HEK293T (cell line): Measurements from ENCODE around the gene MRFAP1.

Experiments used
- CTCF ChIA-PET: fragments of 350-600 bp; formaldehyde crosslinking; extraction: SDS; loops from one replicate; lab custom pipeline; 2021; ENCODE audit warnings: antibody characterized with exemption, inconsistent platforms; lab: Yijun Ruan, JAX
- POLR2A ChIA-PET: fragments of 350-600 bp; formaldehyde crosslinking; extraction: SDS; loops from one replicate; lab custom pipeline; 2020; ENCODE audit warnings: antibody characterized with exemption, inconsistent platforms; lab: Yijun Ruan, JAX
- DNase-seq: peaks from one replicate; pipeline ENCODE4 v3.0.0; 2012; ENCODE audit warnings: mixed read lengths; ENCODE audit errors: extremely low spot score
- ARNT ChIP-seq: fragments of 450-650 bp; IDR thresholded peaks from 2 replicates; pipeline ENCODE4 v1.6.1; 2017; ENCODE audit warnings: mild to moderate bottlenecking
- BHLHE40 ChIP-seq: fragments of 450-650 bp; IDR thresholded peaks from 2 replicates; pipeline ENCODE4 v1.6.1; 2016; ENCODE audit warnings: mild to moderate bottlenecking, moderate library complexity, borderline replicate concordance
- CTBP1 ChIP-seq: fragments of 450-650 bp; IDR thresholded peaks from 2 replicates; pipeline ENCODE4 v1.6.1; 2016; ENCODE audit warnings: borderline replicate concordance
- ELF4 ChIP-seq: fragments of 450-650 bp; IDR thresholded peaks from 2 replicates; pipeline ENCODE4 v1.6.1; 2017; ENCODE audit warnings: antibody characterized with exemption
- FOXA1 ChIP-seq: fragments of 450-650 bp; IDR thresholded peaks from 2 replicates; pipeline ENCODE4 v1.6.1; 2016; ENCODE audit warnings: mild to moderate bottlenecking
- FOXK2 ChIP-seq: fragments of 450-650 bp; IDR thresholded peaks from 2 replicates; pipeline ENCODE4 v1.6.1; 2016; ENCODE audit warnings: mild to moderate bottlenecking
- FOXM1 ChIP-seq: fragments of 450-650 bp; IDR thresholded peaks from 2 replicates; pipeline ENCODE4 v1.6.1; 2017; ENCODE audit warnings: mild to moderate bottlenecking, borderline replicate concordance
- HDGF ChIP-seq: fragments of 450-650 bp; IDR thresholded peaks from 2 replicates; pipeline ENCODE4 v1.6.1; 2017; ENCODE audit warnings: antibody characterized with exemption, borderline replicate concordance
- L3MBTL2 ChIP-seq: fragments of 450-650 bp; conservative IDR thresholded peaks from 2 replicates; pipeline ENCODE4 v1.6.1; 2016; ENCODE audit warnings: mild to moderate bottlenecking
- LEF1 ChIP-seq: fragments of 450-650 bp; IDR thresholded peaks from 2 replicates; pipeline ENCODE4 v1.6.1; 2017; ENCODE audit warnings: mild to moderate bottlenecking, borderline replicate concordance
- NFRKB ChIP-seq: fragments of 450-650 bp; IDR thresholded peaks from 2 replicates; pipeline ENCODE4 v1.6.1; 2016; ENCODE audit warnings: mild to moderate bottlenecking, moderate library complexity
- SP1 ChIP-seq: fragments of 450-650 bp; IDR thresholded peaks from 2 replicates; pipeline ENCODE4 v1.6.1; 2017
- SUZ12 ChIP-seq: fragments of 450-650 bp; IDR thresholded peaks from 2 replicates; pipeline ENCODE4 v1.6.1; 2016; ENCODE audit warnings: mild to moderate bottlenecking
- TARDBP ChIP-seq: fragments of 450-650 bp; IDR thresholded peaks from 2 replicates; pipeline ENCODE4 v1.6.1; 2016
- ZNF384 ChIP-seq: fragments of 450-650 bp; IDR thresholded peaks from 2 replicates; pipeline ENCODE4 v1.6.1; 2016
- TF ChIP-seq, protein P1 (sequence below): fragments of 450-650 bp; IDR thresholded peaks from 2 replicates; pipeline ENCODE4 v1.6.1; 2016

Gene MRFAP1

DNA sequence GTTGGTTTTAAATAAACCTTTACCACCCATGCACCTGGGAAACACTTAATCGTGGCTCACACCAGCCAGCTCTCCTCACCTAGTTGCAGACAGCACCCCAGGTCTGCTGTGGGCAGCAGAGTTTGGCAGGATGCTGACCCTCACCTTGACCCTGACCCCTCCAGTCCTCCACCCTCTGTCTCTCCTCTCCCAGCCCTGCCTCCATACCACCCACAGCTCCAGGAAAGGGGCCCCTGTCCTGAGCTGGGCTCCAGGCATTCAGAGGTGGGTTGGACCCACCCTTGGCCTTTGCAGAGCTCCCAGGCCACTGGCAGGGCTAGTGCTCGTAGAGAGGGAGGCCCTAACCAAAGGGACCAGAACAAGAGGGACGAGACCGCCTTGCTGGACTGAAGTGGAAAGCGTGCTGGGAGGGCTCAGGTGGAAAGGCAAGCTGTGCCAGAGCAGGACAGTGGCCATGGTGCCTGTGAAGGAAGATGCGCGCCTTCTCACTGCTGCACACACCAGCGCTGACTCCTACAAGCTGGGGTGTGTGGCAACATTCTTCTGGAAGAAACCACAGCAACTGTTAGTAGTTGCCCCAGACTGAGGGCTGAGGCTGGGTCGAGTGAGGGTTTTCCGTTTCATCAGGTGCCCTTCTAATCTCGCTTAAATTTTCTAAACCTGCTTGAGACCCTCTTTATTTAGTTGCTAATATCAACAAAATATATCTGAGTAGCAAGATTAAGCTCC is 42.5 kb downstream of the MRFAP1 start:
- ChIA-PET POLR2A (interaction anchor here (1.8 to 2.8 kb wide), 2 partner anchors 8 to 9 kb away, joined by 8 to 14 read pairs; a partner anchor contains a TSS), CTCF (interaction anchor here (0.6 to 0.7 kb wide), 2 partner anchors 108 to 574 kb away, joined by 3 to 4 read pairs; partner anchors contain the start of gene MAN2B2)
- DNase-seq: no peak
- TF ChIP-seq BHLHE40 (no peak), NFRKB (no peak), CTBP1 (no peak), ARNT (no peak), SUZ12 (no peak), HDGF (no peak)

DNA sequence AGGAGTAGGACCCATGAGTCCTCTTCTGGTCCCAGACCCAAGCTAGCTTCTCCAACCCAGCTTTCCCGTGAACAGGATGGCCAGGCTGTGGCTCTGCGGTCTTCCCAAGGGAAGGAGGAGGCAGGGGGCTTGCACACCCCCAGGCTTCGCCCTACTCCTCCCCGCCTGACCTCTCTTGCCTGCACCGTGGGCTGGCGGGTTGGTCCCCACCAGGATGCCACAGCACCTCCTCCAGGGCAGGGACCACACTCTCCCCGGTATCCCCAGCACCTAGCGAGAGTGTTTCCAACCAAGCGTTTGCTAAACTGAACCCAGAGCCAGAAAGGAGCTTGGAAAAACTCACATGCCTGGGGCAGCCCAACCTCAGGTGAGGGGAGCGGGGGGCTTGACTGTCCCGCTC is 44.2 kb downstream of the MRFAP1 start:
- ChIA-PET POLR2A (interaction anchor here (0.8 to 2.8 kb wide), 4 partner anchors 8 to 11 kb away, joined by 3 to 14 read pairs (median 6); a partner anchor contains a TSS), CTCF (no interaction called here)

DNA sequence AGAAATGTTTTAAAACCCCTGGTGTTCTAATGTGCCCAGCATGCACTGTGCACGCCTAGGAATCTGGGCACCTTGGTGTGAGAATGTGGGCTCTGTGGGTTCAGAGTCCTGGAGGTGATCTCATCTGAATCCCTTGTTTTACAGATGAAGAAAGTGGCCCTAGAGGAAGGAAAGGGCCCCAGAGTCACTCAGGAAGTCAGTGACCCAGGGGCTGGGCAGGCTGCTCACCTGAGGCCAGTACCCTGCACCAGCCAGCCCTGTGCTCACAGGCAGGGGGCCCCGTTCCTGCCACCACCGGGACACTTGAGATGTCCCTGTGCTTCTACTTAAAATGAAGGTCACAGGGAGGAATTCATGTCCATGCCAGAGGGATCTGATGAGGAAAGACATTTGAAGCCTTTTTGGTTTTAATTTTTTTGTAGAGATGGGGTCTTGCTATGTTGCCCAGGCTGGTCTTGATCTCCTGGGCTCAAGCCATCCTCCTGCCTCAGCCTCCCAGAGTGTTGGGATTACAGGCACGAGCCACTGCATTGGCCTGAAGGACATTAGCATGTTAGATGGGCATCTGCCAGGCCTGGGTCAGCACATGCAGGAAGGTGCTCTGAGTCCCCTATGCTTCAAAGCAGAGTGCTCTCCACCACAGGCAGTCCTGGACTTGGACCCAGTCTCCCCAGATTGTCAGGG is 45.8 kb downstream of the MRFAP1 start:
- TF ChIP-seq SUZ12 (no peak), ARNT (no peak), NFRKB (no peak), SP1 (no peak), FOXK2 (no peak), BHLHE40 (no peak)
- DNase-seq: no peak
- POLR2A ChIA-PET: interaction anchor here (5.7 kb wide), 1 partner anchor 12 kb away, joined by 55 read pairs; a partner anchor contains a TSS
- CTCF ChIA-PET: interaction anchor here (0.6 kb wide), 1 partner anchor 30 kb away, joined by 3 read pairs; the partner anchor contains the start of gene BLOC1S4

More for the DNA sequence above, 44.2 kb downstream of the MRFAP1 start:
- no peak for DNase-seq
- TF ChIP-seq, protein P1, sequence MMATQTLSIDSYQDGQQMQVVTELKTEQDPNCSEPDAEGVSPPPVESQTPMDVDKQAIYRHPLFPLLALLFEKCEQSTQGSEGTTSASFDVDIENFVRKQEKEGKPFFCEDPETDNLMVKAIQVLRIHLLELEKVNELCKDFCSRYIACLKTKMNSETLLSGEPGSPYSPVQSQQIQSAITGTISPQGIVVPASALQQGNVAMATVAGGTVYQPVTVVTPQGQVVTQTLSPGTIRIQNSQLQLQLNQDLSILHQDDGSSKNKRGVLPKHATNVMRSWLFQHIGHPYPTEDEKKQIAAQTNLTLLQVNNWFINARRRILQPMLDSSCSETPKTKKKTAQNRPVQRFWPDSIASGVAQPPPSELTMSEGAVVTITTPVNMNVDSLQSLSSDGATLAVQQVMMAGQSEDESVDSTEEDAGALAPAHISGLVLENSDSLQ: no peak
- TF ChIP-seq SUZ12: no peak
- TF ChIP-seq FOXK2: no peak
- no peak for TF ChIP-seq SP1
- no peak for TF ChIP-seq FOXM1
- no peak for TF ChIP-seq CTBP1
- TF ChIP-seq LEF1: no peak
- TF ChIP-seq ZNF384: no peak
- no peak for TF ChIP-seq FOXA1
- no peak for TF ChIP-seq TARDBP
- no peak for TF ChIP-seq ARNT
- TF ChIP-seq ELF4: no peak
- TF ChIP-seq NFRKB: no peak
- no peak for TF ChIP-seq L3MBTL2

DNA sequence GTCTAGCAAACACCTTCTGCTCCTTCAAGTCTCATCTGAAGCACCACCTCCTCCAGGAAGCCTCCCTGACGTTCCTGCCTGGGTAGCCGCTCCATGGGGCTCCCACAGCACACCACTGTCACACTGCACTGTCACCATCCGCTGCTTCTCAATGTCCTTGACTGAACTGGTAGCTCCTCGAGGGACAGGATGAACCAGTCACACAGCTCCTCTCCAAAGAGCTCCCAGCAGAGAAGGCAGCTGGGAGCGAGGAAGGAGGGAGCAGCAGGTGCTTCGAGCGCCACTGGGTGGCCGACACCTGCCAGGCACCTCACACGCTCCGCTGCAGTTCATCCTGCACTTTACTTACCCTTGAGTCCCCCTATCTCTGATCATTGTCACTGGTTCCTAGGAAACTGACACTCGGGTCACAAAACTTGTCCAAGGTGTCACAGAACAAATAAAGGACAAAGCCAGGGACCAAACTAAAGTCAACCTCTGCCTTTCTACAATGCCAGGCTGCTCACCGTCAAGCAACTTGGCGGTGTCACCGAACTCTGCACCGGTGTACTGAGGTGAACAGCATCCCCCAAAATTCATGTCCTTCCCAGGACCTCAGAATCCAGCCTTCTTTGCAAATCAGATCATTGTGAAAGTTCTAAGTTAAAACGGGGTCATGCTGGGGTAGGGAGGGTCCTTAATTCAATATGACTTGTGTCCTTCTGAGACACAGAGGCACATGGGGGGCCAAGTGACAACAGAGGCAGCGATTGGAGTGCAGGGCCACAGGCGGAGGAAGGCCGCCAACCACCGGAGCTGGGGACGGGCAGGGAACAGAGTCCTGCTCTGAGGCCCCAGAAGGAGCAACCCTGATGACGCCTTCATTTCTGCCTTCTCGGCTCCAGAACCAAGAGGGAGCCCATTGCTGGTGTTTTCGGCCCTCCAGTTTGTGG is 47.7 kb downstream of the MRFAP1 start:
- ChIA-PET POLR2A (interaction anchor here (1.1 to 5.7 kb wide), 5 partner anchors 10 to 114 kb away, joined by 3 to 55 read pairs (median 4); partner anchors contain the start of genes MAN2B2 and MRFAP1), CTCF (interaction anchor here (0.6 to 1.7 kb wide), 2 partner anchors 13 to 334 kb away, joined by 3 to 6 read pairs; no protein-coding TSS in a partner anchor)
- TF ChIP-seq HDGF: 0 out of 2 replicates have a peak, but pooled peaks have one; percentile 33
- no peak for TF ChIP-seq ARNT
- DNase-seq: no peak

DNA sequence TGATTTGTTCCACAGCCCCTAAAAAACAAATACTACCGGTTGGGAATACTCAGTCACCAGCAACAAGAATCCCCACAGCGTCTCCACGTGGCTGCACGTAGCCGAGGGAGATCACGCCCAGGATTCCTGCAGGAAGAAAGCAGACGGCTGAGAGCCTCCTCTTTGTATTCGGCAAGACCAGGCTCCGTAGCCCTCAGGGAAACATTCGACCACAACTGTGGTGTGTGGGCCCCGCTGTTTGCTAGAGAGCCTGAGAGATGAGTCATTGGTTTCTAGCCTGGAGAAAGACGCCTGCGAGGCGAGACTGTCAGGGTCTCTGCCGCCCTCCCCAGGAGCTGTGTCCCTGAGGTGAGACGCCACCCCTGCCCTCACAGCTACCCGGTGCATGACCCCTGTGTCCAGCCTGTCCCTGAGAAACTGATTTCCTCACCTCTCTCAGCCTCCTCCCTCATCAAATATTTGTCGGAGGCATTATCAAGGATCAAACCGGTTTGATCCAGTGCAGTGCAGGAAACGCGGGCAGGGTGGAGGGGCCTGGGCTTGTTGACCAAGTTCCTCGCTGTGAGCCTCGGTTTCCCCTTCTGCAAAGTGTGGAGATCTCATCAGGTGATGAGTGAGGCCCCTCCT is 48.5 kb downstream of the MRFAP1 start:
- CTCF ChIA-PET: interaction anchor here (1.7 kb wide), 1 partner anchor 12 kb away, joined by 6 read pairs; no protein-coding TSS in a partner anchor

DNA sequence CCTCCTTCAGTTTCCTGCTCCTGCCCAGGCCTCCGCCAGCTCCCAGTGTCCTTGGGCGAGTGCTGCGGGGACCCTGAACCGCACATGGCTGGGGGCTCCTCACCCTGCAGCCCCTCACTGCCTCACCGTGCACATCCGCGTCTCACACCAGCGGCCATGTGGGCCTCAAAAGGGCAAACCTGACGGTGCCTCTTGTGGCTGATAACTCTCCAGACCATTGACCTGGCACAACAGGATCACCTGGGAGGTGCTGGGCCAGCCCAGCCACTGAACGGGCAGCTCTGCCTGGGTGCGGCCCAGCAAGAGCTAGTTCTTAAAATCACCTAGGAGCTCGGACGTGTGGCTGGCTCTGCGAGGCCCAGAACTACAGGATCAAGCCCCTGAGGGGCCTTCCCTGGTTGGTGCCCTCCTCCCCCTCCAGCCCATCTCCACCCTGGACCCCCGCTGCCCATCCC is 49.0 kb downstream of the MRFAP1 start:
- ChIA-PET CTCF (interaction anchor here (0.6 to 2.1 kb wide), 5 partner anchors 9 to 143 kb away, joined by 3 to 15 read pairs (median 3); no protein-coding TSS in a partner anchor), POLR2A (interaction anchor here (0.8 to 5.7 kb wide), 9 partner anchors 9 to 49 kb away, joined by 3 to 55 read pairs (median 4); partner anchors contain the start of genes BLOC1S4, MRFAP1 and MRFAP1L1)
- TF ChIP-seq, protein P1: no peak
- TF ChIP-seq ARNT: no peak
- TF ChIP-seq L3MBTL2: no peak
- no peak for TF ChIP-seq ZNF384
- no peak for TF ChIP-seq BHLHE40
- no peak for TF ChIP-seq FOXM1
- TF ChIP-seq TARDBP: no peak
- no peak for TF ChIP-seq SP1
- TF ChIP-seq FOXA1: no peak
- TF ChIP-seq HDGF: no peak
- no peak for TF ChIP-seq FOXK2
- TF ChIP-seq LEF1: no peak
- TF ChIP-seq NFRKB: no peak
- TF ChIP-seq ELF4: no peak
- no peak for TF ChIP-seq SUZ12
- no peak for TF ChIP-seq CTBP1
- DNase-seq: no peak

More for the DNA sequence above, 48.5 kb downstream of the MRFAP1 start:
- POLR2A ChIA-PET: interaction anchor here (1.1 to 5.7 kb wide), 5 partner anchors 11 to 49 kb away, joined by 3 to 55 read pairs (median 4); partner anchors contain the start of gene MRFAP1
- TF ChIP-seq L3MBTL2: peak; percentile 87
- TF ChIP-seq TARDBP: no peak
- DNase-seq: peak; percentile 59
